ENCODE data around the gene PRKG1. TPM values are rescaled to one million over a fixed set of nuclear protein-coding genes. Genes with fewer than 3 reads are reported as not detected.

PRKG1 gene
- total and polyA plus RNA-seq, 2 donors (not counting 1 experiment from before 2014, with no cell fraction given): not detected

DNA sequence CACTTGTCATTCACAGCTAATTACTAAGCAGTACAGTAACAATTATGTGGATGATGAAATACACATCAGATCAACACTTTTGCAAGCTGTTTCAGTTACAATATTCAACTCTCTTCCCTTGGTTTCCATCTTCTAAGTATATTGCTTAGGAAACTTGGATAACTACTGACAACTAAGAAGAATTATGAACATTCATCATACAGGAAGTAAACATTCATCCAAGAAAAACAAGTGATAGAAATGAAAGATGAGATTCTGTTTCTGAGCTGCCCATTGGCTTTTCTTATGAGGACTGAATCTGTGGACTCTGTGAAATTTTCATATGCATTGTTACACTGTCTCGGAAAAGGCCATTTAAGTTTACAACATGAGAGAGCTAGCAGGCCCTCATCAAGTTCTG, 240.2 kb downstream of the PRKG1 start:
- intact Hi-C loops (cut with micrococcal nuclease): no loop called here

More for the DNA sequence above, 240.2 kb downstream of the PRKG1 start:
- no peak overlapping the region for H3K27ac Mint-ChIP-seq
- Histone ChIP-seq H3K4me2 (replicated peaks; ENCODE audit: low read depth, low read length, poor library complexity, severe bottlenecking) (no peak overlapping the region), H3K9me3 (ENCODE audit: control extremely low read depth in 1 of 3, control insufficient read depth in 2 of 3, insufficient read depth in 1 of 3, low read length in 2 of 3) (no peaks in the 10 kb centered on the region), H3K79me2 (ENCODE audit: control insufficient read depth, insufficient read depth, low read length) (no peaks in the 10 kb centered on the region), H3K27ac (ENCODE audit: low read length in 2 of 2) (no peak overlapping the region), H3K4me3 (ENCODE audit: control extremely low read depth in 1 of 5, extremely low read depth in 1 of 5, insufficient read depth in 1 of 5, low read depth in 2 of 5, low read length in 4 of 5) (no peak overlapping the region), H3K36me3 (replicated peaks in 1 of 2; ENCODE audit: control extremely low read depth in 1 of 2, control insufficient read depth in 1 of 2, extremely low read depth in 1 of 2, insufficient read depth in 2 of 2, low read length in 1 of 2) (no peaks in the 10 kb centered on the region), H2AFZ (ENCODE audit: insufficient read depth, low read depth, low read length, poor library complexity, severe bottlenecking) (no peak overlapping the region), H3K4me1 (ENCODE audit: control insufficient read depth in 2 of 2, insufficient read depth in 2 of 2, low read length in 2 of 2) (no peaks in the 10 kb centered on the region), H3K27me3 (replicated peaks in 1 of 4; ENCODE audit: control extremely low read depth in 1 of 4, control insufficient read depth in 3 of 4, insufficient read depth in 4 of 4, low read length in 3 of 4) (no peaks in the 10 kb centered on the region), H3K9ac (ENCODE audit: low read length) (no peak overlapping the region), H4K20me1 (ENCODE audit: control insufficient read depth, insufficient read depth, low read length, poor library complexity, severe bottlenecking) (no peaks in the 10 kb centered on the region)
- no peaks in the 10 kb centered on the region for H3K27me3 Mint-ChIP-seq
- WGBS (ENCODE audit: insufficient coverage): 80% methylated on average over 1 of the region's 1 CpG
- no peak for TF ChIP-seq CTCF (IDR thresholded peaks at IDR 0.05)
- no peak for TF ChIP-seq EZH2 (IDR thresholded peaks at IDR 0.05; ENCODE audit: borderline replicate concordance, insufficient read depth, low read depth, low read length, poor library complexity, severe bottlenecking)
- no peak for ATAC-seq (ENCODE audit: low read depth)
- CTCF ChIA-PET: no interaction called here
- no peak overlapping the region for H3K4me3 Mint-ChIP-seq
- no peaks in the 10 kb centered on the region for H3K9me3 Mint-ChIP-seq (ENCODE audit: insufficient read depth)
- POLR2A ChIA-PET: no interaction called here
- no peak for DNase-seq
- no peaks in the 10 kb centered on the region for H3K4me1 Mint-ChIP-seq

All from B cell (primary cell).